ENCODE results near the gene CD84.
A peak's percentile ranks its signal among the peaks of the same experiment; 100 is the strongest.
"Not testable (repeated sequence)": the region's sequence is repeated elsewhere in the genome, so short reads cannot be mapped to it uniquely, and the experiment has no call there.

The CD84 gene

GRCh38 chr1:160567858-160568682 is 11.2 kb downstream of the CD84 start:
- peak; percentile 47 for DNase-seq

- DNase-seq, result no peak
These were observed 12.0 kb downstream of the CD84 start for GRCh38 chr1:160567341-160567740.

GRCh38 chr1:160565564-160565963 is 13.7 kb downstream of the CD84 start:
- DNase-seq, result no peak

- DNase-seq, result not testable (repeated sequence)
These were observed 16.1 kb downstream of the CD84 start for GRCh38 chr1:160563230-160563629.

GRCh38 chr1:160562745-160563144 is 16.6 kb downstream of the CD84 start:
- not testable (repeated sequence) for DNase-seq

GRCh38 chr1:160560806-160561205 is 18.5 kb downstream of the CD84 start:
- DNase-seq, result no peak

GRCh38 chr1:160560045-160560705 is 19.1 kb downstream of the CD84 start:
- no peak for DNase-seq

GRCh38 chr1:160559437-160559836 is 19.9 kb downstream of the CD84 start:
- DNase-seq, result not testable (repeated sequence)

- DNase-seq, result no peak
These were observed 20.5 kb downstream of the CD84 start for GRCh38 chr1:160558660-160559380.

GRCh38 chr1:160553778-160554177 is 25.5 kb downstream of the CD84 start:
- DNase-seq, result no peak

GRCh38 chr1:160552425-160552824 is 26.9 kb downstream of the CD84 start:
- DNase-seq, result no peak

- DNase-seq, result peak; percentile 60
These were observed 28.7 kb downstream of the CD84 start for GRCh38 chr1:160550572-160551034.

GRCh38 chr1:160549665-160550006 is 29.7 kb downstream of the CD84 start:
- DNase-seq, result no peak

GRCh38 chr1:160548960-160549664 is 30.2 kb downstream of the CD84 start:
- DNase-seq, result no peak

- no peak for DNase-seq
These were observed 31.1 kb downstream of the CD84 start for GRCh38 chr1:160548183-160548582.

- no peak for DNase-seq
These were observed 31.9 kb downstream of the CD84 start for GRCh38 chr1:160547422-160547821.

- no peak for DNase-seq
These were observed 32.4 kb downstream of the CD84 start for GRCh38 chr1:160546942-160547341.

- DNase-seq, result no peak
These were observed 34.6 kb downstream of the CD84 start for GRCh38 chr1:160544647-160545046.

GRCh38 chr1:160542303-160542945 is 36.9 kb downstream of the CD84 start:
- DNase-seq, result no peak

GRCh38 chr1:160541622-160542302 is 37.5 kb downstream of the CD84 start:
- no peak for DNase-seq

- DNase-seq, result no peak
These were observed 38.5 kb downstream of the CD84 start for GRCh38 chr1:160540859-160541233.
